ENCODE results near the gene RPL22.

RPL22 gene

DNA sequence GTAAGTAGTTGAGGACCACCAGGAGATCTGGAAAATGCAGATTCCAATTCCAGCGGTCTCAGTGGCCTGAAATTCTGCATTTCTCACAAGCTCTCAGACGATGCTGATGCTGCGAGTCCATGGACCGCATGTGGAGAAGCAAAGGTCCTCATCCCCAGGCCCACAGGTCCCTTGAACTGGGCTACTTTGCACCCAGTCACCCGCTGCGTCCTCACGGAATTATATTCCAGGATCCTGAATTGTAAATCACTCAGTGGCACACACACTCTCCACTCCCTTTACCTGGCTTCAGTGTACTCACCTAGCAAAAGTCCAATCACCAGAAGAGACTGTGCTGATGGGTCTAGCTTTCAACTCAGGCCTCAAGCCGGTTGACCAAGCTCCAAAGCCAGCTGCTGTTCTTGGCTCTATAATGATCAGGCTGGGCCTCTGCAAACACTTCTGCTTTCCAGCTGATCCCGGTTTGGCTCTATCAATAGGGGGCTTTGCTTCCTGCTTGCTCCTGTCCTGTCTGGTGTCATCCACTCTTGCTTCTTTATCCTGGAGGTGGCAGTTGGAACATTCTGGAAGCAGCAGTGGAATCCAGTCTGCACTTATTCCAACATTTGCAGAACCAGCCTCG, 904 bp upstream of the RPL22 start:
- DNase-seq (ENCODE audit: low spot score), result no peak

GRCh38 chr1:6198646-6199297, 623 bp downstream of the RPL22 start:
- no peak for DNase-seq (ENCODE audit: low spot score)

DNA sequence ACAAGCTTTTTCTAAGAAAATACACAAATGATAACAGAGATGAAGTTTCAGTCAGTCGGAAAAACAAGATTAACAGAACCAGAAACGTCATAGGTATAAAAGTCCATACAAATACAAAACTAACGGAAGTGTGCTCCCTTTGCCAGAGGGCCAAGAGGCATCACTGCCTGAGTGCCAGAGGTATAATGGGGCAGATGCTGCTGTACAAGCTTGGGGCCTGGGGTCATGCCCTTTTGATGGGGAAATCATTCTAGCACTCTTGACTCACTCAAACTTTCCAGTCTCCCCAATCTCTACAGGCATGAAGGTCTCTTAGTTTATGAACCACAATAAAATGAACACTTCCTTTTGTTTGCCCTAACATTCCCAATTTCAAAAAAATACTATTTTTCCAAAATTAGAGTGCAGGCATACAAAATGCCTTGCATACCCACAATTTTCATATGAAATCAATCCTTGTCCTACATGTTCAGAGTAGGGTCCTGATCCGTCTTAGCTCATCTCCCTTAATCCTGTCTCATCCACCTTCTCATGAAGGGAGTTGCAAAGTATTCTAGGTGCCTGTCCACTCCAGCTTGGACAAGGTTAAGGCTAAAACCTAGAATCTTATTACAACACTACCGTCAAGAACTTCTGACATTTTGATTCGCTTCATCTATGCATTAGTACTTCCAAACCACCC, 1.5 kb downstream of the RPL22 start:
- DNase-seq (ENCODE audit: low spot score), result no peak

DNA sequence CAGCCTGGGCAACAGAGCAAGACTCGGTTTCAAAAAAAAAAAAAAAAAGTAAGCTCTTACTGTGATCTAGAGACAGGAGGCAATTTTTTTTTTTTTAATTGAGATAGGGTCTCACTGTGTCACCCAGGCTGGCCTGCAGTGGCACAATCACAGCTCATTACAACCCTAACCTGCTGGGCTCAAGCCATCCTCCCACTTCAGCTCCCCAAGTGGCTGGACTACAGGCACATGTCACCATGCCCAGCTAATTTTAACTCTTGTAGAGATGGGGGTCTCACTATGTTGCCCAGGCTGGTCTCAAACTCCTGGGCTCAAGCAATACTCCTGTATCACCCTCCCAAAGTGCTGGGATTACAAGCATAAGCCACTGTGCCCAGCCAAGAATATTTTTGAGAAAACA, 7.4 kb downstream of the RPL22 start:
- no peak for DNase-seq (ENCODE audit: low spot score)

DNA sequence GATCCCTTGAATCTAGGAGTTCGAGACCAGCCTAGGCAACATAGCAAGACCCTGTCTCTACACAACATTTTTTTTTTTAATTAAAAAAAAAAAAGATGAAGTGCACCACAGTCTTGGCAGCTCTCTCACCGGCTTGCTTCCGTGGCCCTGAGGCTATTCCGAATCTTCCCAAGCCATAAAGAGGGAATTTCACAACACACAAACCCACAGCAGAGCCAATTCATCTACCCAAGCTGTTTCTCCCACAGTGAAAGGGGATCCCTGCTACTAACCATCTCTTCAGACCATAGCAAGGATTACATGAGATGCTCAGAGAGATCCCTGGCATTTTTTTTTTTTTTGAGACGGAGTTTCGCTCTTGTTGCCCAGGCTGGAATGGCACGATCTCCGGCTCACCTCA, 10.9 kb downstream of the RPL22 start:
- no peak for DNase-seq (ENCODE audit: low spot score)

GRCh38 chr1:6185635-6186382, 13.6 kb downstream of the RPL22 start:
- peak; percentile 28 for DNase-seq (ENCODE audit: low spot score)

DNA sequence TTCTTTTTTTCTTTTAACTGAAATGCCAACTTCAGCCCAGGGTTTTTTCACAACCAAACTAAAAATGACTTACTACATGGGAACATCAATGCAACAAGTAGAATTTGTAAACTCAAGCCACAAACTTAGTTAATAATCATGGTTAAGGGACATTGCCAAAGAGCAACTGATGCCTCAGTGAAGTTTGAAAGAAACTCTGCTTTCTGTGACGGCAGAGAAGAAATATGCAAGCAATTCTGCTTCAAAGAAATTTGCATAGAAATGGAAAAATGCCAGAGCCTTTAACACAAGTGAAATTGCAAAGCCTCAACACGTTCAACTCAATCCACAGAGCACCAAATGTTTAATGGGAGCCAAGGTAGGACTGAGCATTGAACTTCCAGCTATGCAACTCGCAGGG, 14.2 kb downstream of the RPL22 start:
- no peak for DNase-seq (ENCODE audit: low spot score)

DNA sequence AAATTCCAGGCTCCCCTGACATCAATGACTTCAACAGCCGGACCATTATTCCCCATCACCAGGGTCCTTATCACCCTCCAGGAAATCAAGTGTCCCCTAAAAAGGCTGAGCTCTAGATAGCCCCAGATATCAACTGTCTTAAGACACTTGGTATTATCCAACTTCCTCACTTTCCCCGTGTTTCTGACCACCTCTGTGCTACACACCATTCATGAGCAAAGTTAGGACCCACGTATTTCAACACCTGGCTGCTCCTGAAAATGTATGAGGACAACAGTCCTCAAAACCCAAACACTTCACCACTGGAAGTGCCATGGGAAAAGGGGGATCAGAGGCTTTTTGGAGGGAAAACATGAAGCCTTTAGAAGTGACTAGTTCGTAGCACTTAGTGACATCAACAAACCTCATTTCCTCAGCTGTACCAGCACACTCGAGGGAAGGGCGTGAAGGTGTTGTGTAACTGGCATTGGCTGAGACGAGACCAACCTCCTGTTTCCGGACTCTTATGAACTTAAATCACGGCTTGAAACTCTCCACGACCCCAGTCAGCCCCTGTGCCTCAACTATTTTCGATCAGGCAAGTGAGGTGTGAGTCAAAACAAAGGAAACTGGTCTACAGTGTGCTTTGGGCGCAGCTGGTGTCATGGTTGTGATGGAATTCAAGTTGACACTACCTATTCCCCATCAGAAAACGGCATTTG, 15.2 kb downstream of the RPL22 start:
- DNase-seq (ENCODE audit: low spot score), result no peak

- no peak for DNase-seq (ENCODE audit: low spot score)
Measured at GRCh38 chr1:6183520-6183989, 15.8 kb downstream of the RPL22 start.

DNA sequence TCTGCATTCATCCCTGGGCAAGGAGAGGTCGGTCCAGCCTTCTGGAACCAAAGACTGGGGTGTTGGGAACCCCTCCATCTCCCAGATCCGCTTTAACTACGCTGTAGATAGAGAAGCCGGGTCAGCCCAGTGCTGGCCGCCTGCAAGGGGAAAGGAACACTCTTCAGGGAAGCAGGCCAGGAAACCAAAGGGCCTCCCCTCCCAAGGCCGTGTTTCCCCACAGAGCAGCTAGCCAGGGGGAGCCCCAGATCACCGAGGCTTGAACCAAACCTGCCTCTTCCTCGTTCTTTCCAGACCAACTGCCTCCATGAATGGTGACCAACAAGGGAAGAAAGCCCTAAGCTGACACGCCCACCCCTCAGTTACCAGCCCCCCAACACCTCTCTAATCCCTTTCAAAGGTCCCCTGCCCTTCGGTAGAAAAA, 18.0 kb downstream of the RPL22 start:
- DNase-seq (ENCODE audit: low spot score), result no peak

GRCh38 chr1:6180707-6181311, 18.6 kb downstream of the RPL22 start:
- no peak for DNase-seq (ENCODE audit: low spot score)

GRCh38 chr1:6180268-6180706, 19.1 kb downstream of the RPL22 start, which contains the start of gene CHD5:
TSS of gene CHD5 (minus strand) at chr1:6180321. CDS start at chr1:6180023, 298 bp downstream.
- no peak for DNase-seq (ENCODE audit: low spot score)

DNA sequence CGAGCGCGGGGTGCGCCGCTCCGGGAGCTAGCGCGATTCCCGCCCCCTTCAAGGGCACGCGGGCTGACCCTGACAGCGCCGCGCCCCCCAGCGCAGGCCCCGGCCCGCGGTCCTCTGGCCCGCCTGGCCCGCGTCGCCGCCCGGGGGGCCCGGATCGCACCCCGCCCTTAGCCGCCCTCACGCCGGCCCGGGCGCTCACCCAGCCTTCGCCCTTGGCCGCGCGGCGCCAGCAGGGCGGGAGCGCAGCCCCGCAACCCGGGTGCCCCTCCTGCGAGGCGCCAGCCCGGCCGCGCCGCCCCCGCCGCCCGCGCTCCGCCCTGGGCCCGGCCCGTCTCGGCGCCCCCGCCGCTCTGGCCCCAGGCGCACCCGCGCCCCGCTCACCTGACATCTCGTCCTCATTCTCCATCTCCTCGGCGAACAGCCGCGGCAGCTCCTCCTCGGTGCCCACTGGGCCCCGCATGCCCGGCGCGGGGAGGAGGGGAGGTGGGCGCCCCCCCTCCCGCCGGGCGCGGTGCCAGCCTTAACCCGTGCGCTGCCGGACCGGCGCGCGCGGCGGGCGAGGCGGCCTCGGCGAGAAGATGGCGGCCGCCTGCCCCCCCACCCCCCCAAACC, 19.7 kb downstream of the RPL22 start:
- DNase-seq (ENCODE audit: low spot score), result no peak

GRCh38 chr1:6178751-6179563, 20.4 kb downstream of the RPL22 start:
- DNase-seq (ENCODE audit: low spot score), result no peak

GRCh38 chr1:6177681-6178380, 21.6 kb downstream of the RPL22 start:
- DNase-seq (ENCODE audit: low spot score), result no peak

- no peak for DNase-seq (ENCODE audit: low spot score)
Measured at GRCh38 chr1:6176779-6177178, 22.6 kb downstream of the RPL22 start.

DNA sequence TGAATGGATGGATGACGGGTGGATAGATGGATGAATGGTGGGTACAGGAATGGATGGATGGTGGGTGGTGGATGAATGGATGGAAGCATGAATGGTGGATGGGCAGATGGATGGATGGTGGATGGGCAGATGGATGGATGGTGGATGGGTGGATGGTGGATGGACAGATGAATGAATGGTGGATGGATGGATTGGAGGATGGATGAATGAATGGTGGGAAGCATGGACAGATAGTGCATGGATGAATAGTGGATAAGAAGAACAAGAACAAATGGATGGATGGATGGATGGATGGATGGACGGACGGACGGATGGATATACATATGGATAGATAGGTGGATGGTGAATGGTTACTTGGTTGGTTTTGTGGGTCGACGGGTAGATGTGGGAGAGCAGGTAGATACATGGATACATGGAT, 24.0 kb downstream of the RPL22 start:
- DNase-seq (ENCODE audit: low spot score), result no peak

- DNase-seq (ENCODE audit: low spot score), result no peak
Measured at GRCh38 chr1:6174621-6175410, 24.6 kb downstream of the RPL22 start.

DNA sequence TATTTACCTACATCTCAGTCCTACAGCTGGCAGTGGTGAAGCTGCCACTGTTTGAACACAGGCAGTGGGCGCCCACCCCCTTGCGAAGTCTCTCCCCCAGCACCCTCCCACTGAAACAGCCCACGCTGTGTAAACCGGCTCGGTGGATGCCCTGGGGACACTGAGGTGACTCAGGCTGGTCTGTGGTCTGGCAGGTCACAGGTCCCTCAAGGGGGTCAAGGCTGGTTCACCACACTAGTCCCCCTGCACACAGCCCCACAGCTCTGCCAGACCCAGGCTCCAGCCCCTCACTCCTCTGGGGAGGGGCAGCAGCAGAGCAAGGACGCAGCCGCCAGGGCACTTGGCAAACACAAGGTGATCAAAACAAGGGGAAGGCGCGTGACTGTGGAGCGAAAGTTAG, 26.8 kb downstream of the RPL22 start:
- no peak for DNase-seq (ENCODE audit: low spot score)

Data from CD4-positive, alpha-beta T cell treated with Interleukin-15 for 4 hours (primary cell).